22Rv1 (cell line): ENCODE measurements around the gene XPR1.

Source experiments
- ZFX ChIP-seq: fragments of 450-650 bp; IDR thresholded peaks from 2 replicates; pipeline ENCODE4 v1.6.1; 2017; ENCODE audit warnings: antibody characterized with exemption, borderline replicate concordance
- TF ChIP-seq, protein P1 (sequence below): fragments of 450-650 bp; IDR thresholded peaks from 2 replicates; pipeline ENCODE4 v1.5.1; 2017; ENCODE audit warnings: mild to moderate bottlenecking

GRCh38 chr1:180881806-180882509 lies 250.1 kb downstream of the XPR1 start:
- TF ChIP-seq, protein P1, sequence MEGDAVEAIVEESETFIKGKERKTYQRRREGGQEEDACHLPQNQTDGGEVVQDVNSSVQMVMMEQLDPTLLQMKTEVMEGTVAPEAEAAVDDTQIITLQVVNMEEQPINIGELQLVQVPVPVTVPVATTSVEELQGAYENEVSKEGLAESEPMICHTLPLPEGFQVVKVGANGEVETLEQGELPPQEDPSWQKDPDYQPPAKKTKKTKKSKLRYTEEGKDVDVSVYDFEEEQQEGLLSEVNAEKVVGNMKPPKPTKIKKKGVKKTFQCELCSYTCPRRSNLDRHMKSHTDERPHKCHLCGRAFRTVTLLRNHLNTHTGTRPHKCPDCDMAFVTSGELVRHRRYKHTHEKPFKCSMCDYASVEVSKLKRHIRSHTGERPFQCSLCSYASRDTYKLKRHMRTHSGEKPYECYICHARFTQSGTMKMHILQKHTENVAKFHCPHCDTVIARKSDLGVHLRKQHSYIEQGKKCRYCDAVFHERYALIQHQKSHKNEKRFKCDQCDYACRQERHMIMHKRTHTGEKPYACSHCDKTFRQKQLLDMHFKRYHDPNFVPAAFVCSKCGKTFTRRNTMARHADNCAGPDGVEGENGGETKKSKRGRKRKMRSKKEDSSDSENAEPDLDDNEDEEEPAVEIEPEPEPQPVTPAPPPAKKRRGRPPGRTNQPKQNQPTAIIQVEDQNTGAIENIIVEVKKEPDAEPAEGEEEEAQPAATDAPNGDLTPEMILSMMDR: peak; percentile 74
- TF ChIP-seq ZFX: no peak
